DMS153 treated with DMSO at 0.1 percent for 48 hours (cell line): ENCODE results near the gene PATE2.

Source experiments
- DNase-seq: peaks from one replicate; lab custom pipeline; 2025; ENCODE audit not compliant: unreplicated experiment; lab: John Stamatoyannopoulos, UW

Gene PATE2

GRCh38 chr11:125778728-125779127, at the start of gene PATE2:
Gene PATE2, minus strand, starts transcription at chr11:125778828. Its CDS starts 55 bp downstream, at chr11:125778773.
- no peak for DNase-seq

GRCh38 chr11:125807909-125808308, 29.3 kb upstream of the PATE2 start:
- DNase-seq: no peak

- DNase-seq: no peak
Measured at GRCh38 chr11:125802387-125802786, 23.8 kb upstream of the PATE2 start.

DNA sequence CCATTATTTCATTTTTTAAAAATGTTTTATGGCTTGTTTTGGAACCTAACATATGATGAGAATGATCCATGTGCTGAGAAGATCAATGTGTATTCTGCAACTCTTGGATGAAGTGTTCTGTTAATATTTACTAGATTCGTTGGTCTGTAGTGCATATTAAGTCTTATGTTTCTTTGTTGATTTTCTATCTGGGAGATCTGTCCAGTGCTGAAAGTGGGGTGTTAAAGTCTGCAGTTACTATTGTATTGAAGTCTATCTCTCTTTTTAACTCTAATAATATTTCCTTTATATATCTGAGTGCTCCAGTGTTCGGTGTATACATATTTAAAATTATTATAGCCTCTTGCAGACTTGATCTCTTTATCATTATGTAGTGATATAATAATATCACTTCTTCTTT, 21.2 kb upstream of the PATE2 start:
- no peak for DNase-seq

- DNase-seq: no peak
Measured at GRCh38 chr11:125797641-125798040, 19.0 kb upstream of the PATE2 start.

- DNase-seq: no peak
Measured at GRCh38 chr11:125790825-125791224, 12.2 kb upstream of the PATE2 start.

DNA sequence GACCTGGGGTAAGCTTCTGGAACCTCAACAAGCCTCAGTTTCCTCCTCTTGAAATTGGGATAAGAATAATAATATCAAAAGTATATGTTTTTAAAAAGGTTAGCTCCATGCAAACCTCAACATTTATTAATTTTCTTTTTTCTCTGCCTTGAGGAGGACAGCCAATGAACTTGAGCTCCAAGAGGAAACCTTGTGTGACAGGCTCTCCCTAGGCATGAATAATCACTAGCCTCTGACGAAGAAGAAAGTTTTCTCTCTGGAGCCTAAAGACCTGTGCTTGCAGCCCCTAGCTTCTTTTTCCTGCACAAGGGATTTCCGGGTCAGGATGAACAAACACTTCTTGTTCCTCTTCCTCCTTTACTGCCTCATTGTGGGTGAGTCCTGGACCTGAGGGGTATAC, 9.2 kb upstream of the PATE2 start, which contains the start of gene PATE3:
Gene PATE3, plus strand, starts transcription at position 301 of the 400 bp plus-strand sequence. Its CDS starts 25 bp downstream, at position 326.
- DNase-seq: no peak

DNA sequence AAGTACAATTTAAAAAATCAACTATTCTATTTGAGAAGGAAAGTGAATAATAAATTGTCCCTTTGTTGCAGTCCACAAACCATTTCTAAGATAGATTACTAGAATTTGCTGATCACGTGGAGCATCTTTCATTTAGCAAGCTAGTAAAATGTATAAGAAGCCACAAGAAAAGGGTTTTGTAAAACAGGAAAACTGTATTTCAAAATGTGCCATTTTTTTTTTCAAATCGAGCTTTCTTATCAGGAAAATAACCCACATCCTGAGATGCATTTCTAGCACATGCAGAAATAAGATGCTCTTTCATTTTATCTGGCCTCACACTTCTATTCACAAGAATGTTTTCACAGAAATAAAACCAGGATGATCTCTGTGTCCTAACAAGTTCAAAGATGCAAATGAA, 6.0 kb upstream of the PATE2 start:
- no peak for DNase-seq

DNA sequence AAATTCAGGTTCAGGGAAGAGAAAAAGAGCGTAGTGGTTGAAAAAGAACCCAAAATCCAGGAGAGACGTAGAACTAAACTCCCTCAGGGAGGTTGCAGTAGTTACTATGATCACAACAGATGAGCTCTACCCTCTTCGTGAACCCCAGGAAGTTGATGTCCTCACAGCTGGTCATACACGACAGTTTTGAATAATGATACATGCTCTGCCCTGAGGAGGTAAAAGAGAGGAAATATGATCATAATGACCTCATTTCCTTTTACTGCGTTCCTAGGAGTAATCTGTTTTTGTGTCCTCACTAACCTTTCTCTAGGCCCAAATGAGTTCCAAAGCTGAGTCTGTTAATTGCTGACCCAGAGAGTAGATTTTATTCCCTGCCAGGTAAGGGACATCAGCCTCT, 1.3 kb downstream of the PATE2 start:
- no peak for DNase-seq

- no peak for DNase-seq
Measured at GRCh38 chr11:125773516-125773915, 5.1 kb downstream of the PATE2 start.

- no peak for DNase-seq
Measured at GRCh38 chr11:125772834-125773505, 5.7 kb downstream of the PATE2 start.

- DNase-seq: no peak
Measured at GRCh38 chr11:125770583-125770982, 8.0 kb downstream of the PATE2 start.

- no peak for DNase-seq
Measured at GRCh38 chr11:125768336-125769046, 10.1 kb downstream of the PATE2 start.

GRCh38 chr11:125766251-125766650, 12.4 kb downstream of the PATE2 start:
- DNase-seq: no peak

GRCh38 chr11:125763483-125763882, 15.1 kb downstream of the PATE2 start:
- no peak for DNase-seq

- DNase-seq: no peak
Measured at GRCh38 chr11:125762445-125762844, 16.2 kb downstream of the PATE2 start.

- no peak for DNase-seq
Measured at GRCh38 chr11:125756050-125756449, 22.6 kb downstream of the PATE2 start.

DNA sequence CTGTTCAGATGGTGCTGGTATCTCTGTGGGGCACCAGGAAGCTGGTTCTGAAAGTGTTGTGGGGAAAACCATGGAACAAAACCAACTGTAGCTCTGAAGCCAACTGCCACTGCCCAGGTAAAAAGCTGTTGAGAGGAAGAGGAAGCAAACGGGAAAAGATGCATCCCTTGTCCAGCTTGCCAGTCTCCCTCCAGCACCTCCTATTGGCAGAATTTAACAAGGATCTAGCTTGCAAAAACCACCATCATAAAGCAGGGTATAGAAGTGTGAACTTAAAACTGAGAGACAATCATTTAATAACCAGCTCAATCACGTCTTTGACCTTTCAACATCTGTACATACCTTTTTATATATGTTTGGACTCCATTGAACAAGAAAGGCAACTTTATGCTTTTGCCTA, 28.0 kb downstream of the PATE2 start:
- DNase-seq: no peak

GRCh38 chr11:125745979-125746378, 32.6 kb downstream of the PATE2 start, which contains the start of gene PATE1:
Gene PATE1, plus strand, starts transcription at chr11:125746279. Its CDS starts 26 bp downstream, at chr11:125746305.
- DNase-seq: no peak

- DNase-seq: no peak
Measured at GRCh38 chr11:125743681-125744080, 34.9 kb downstream of the PATE2 start.

- no peak for DNase-seq
Measured at GRCh38 chr11:125740617-125741016, 38.0 kb downstream of the PATE2 start.

DNA sequence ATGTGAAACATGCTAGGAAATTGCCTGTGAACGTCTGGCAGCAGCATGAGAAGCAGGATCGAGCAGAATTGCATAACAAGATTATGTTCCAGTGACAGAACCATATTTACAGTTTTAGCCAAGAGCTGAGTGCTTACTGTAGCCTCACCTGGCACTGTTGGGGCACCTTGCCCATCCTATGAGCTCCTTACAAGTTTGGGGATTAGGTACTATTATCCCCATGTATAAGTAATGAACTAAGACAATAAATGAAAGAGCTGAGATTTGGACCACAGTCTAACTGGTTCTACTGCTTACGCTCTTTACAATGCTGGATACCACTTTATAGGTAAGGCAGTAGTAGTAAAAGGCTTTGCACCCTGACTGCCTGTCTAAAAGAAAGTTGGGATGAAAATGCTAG, 49.7 kb downstream of the PATE2 start:
- no peak for DNase-seq
